RPMI8226 (cell line): ENCODE data around the gene BACE1.

ENCODE experiments used
- DNase-seq: peaks from one replicate; pipeline ENCODE4 v3.0.0-alpha.2; 2015

BACE1 gene

GRCh38 chr11:117305145-117305544 lies 10.9 kb downstream of the BACE1 start:
- DNase-seq = no peak

- DNase-seq = no peak
Measured at GRCh38 chr11:117303646-117304315, 12.3 kb downstream of the BACE1 start.

DNA sequence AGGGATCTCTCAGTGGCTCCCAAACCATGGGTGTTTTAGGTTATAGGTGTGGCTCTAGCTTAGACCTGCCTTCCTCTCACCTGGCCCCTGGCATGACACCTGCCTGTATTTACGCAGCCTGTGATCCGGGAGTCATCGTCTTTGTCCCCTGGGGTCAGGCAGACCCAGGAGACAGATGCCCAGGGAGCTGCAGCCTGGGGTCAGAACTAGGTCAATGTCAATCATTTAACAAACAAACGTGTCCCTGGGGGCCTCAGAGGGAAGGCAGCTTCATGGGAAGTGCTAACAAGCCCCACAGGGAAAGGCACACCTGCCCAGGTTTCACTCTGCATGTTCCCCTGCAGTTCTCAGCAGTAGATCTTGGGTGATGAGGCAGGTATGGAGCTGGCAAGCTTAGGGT lies 13.0 kb downstream of the BACE1 start:
- no peak for DNase-seq

GRCh38 chr11:117302228-117302627 lies 13.8 kb downstream of the BACE1 start:
- no peak for DNase-seq

- no peak for DNase-seq
Measured at GRCh38 chr11:117300773-117301172, 15.3 kb downstream of the BACE1 start.

DNA sequence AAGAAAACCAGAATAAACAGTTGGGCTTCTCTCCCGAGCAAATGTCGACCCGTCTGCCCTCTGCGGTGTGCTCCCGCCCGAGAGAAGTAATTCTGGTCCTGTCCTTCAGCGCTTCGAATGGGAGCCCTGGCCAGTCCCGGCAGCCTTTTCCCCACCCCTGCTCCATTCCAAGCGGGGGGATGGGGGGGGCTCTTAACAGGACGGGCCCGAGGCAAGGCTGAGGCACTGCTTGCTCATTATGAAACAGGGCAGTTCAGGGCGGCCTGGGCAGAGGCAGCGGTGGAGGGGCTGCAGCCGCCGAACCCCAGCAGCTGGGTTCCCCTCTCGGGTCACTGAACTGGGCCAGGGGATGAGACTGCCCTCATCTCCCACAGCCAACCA lies 15.8 kb downstream of the BACE1 start:
- DNase-seq = no peak

DNA sequence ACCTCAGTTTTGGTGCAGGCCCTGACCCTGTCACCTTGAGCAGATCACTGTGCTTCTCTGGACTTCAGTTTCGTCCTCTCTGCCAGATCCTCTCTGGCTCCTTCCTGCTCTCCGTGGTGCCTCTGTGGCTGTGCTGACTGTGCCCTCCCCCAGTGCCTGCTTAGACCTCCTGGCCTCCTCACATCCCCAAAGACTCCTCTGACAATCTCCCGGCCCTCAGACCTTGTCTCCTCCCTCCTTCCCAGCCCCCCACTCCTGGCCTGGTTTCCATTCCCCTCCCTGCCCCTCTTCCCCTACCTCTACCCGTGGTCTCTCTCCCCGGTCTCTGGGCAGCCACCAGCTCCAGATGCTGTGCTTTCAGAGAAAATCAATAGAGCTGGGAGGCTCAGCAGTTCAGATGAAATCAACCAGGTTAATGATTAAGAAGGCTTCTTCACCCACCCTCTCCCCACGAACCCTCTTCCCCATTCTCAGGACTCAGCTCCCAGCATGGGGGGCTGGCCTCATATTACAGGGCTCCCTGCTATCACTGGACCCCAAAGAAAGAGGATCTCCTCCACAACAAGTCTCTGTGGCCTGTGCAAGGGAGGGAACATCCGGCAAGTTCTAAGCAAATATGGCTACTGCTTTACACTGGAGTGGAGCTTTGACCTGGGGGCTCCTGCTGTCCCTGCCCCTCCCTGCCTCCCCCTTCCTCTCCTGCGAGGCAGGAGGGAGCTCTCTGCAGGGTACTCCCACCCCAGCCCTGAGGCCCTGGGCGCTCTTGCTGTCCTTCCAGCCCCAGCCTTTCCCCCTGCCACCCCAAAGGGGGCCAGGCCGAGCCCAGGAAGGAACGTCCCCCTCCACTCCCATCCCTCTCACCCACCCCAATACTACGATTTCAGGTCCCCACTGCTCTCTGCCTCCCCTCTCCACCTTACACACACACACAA lies 16.4 kb downstream of the BACE1 start:
- DNase-seq = no peak

- no peak for DNase-seq
Measured at GRCh38 chr11:117298195-117298594, 17.9 kb downstream of the BACE1 start.

GRCh38 chr11:117296881-117297280 lies 19.2 kb downstream of the BACE1 start:
- no peak for DNase-seq

DNA sequence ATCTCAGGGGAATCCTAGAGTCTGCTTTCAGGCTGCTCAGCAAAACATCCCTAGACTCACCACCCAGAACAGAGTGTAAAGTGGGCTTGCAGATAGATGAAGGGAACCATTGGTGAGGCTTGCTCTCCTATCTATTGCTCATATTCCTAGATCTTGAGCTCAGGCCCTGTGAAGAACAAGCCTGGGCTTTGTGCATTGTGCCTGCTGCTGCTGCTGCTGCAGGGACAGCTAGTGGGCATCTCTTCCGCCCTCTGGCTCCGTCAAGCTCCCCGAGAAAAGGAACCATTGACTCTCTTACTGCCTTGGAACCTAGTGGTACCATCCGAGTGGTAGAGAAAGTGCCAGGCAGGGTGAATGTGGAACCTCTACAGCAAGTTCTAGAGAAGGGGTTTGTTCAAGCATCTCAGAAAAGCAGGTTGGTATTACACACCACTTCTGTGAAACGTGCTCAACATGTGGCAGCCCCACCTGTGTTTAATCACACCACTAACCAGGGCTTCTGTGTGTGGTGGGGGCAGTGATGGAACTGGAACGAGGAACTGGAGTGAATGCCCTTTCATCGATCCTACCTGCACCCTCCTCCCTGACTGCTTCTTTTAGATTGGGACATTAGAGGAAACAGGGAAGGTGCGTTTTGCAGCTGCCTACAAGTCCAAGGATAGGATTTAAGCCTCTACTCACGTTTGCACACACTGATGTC lies 20.5 kb downstream of the BACE1 start:
- no peak for DNase-seq

- DNase-seq = no peak
Measured at GRCh38 chr11:117292616-117293015, 23.4 kb downstream of the BACE1 start.

DNA sequence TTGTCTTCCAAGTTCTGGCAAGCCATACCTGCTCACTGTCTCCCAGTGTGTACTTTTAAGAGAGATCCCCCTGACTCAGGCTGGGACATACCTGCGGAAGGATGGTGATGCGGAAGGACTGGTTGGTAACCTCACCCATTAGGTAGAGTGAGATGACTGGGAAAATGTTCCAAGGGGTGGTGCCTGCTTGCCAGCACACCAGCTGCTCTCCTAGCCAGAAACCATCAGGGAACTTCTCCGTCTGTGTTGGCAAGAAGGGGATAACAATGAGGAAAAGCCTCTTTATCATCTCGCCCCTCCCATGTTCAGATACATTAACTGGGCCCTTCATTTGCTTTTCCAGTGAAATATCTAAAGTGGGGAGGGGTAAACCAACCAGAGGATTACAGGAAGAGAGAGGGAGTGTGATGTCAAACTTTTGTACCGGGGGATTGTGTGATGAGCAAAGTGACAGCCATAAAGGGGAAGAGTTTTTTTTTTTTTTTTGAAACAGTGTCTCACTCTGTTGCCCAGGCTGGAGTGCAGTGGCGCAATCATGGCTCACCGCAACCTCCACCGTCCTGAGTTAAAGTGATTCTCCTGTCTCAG lies 25.2 kb downstream of the BACE1 start, which contains the start of gene BACE1-AS:
TSS of gene BACE1-AS (plus strand) at position 538 of the 588 bp plus-strand sequence.
- no peak for DNase-seq

GRCh38 chr11:117289795-117290194 lies 26.3 kb downstream of the BACE1 start:
- DNase-seq = no peak

DNA sequence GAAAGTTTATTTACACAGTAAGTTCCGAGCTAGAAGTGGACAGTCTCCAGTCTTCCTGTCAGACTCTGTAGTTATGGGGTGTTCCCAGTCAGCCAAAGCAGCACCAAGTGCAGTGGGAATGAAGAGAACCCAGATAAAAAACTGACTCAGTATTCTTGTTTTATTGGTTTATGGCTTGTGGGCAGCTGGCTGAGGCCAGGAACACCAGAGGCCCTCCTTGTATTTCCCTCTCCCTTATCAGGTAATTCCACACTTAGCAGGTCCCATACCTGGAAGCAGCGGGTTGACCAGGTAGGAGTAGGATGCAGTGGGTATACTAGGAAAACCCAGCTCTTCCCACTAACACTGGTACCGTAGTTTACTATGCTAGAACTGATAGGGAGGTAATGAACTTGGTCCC lies 28.4 kb downstream of the BACE1 start:
- DNase-seq = no peak

- no peak for DNase-seq
Measured at GRCh38 chr11:117286588-117286987, 29.5 kb downstream of the BACE1 start.

DNA sequence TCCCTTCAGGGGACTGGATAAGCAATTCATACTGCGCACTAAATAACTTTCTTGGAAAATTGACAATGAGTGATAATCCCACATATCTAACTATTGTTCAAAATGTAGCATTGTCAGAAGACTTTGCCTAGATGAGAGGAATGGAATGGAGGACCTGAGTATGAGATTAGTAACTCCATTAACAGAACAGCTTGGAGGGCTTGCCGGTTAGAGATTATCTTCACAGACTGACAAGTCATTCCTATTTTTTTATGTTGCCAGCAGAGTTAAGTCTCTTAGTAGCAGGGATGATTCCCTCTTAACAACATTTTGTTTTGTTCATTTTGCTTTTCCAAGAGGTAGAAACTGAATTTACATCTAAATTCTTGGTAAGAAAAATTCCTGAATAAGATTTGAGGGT lies 32.0 kb downstream of the BACE1 start:
- no peak for DNase-seq

GRCh38 chr11:117282956-117283355 lies 33.1 kb downstream of the BACE1 start:
- DNase-seq = no peak

- no peak for DNase-seq
Measured at GRCh38 chr11:117281869-117282268, 34.2 kb downstream of the BACE1 start.

- DNase-seq = no peak
Measured at GRCh38 chr11:117281159-117281558, 34.9 kb downstream of the BACE1 start.

- DNase-seq = no peak
Measured at GRCh38 chr11:117279711-117280376, 36.2 kb downstream of the BACE1 start.

DNA sequence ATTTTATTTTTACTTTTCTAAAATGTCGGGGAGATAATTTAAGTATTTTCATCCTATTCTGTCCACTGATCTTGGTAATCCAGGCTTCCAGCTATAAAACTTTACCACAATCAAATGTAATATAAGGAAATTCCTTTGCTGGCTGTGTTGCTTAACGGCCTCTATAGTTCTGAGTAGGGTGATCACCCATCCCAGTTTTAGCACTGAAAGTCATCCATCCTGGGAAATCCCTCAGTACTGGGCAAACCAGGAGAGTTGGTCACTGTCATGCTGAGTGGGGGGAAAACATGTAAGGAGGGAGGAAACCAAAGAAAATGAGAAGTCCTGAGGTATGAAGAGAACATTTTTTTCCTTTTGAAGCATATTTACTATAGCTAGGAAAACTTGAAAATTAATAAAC lies 37.7 kb downstream of the BACE1 start:
- DNase-seq = no peak

DNA sequence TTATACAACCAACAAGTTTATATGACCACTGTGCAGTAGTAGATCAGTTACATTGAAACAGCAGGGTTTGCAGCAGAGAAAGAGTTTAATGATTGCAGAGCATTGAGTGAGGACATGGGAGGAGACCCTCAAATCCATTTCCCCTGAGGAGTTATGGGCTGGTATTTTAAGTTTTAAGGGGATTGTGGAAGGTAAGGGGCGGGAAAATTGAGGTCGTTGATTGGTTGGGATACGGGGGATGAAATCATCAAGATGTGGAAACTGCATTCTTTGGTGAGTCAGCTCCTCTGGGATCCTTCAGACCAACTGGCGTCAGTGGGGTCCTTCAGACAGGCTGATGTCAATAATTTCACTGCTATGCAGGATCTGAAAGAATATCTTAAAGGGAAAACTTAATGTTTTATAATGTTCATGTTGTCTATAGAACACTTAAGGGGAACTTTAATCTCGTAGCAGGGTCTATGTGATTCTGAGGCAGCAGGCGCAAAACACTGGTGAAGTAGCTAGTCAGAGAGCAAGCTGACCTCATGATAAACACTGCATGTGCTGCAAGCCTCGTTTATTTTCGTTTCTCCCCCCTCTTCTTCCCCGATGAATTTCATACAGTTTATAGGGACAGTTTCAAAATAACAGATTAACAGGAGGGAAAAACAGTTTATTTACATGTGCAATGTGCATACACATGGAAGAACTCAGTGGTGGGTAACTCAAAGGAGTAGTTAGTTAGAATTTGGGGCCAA lies 42.3 kb downstream of the BACE1 start:
- DNase-seq = no peak
